KOPT-K1 (cell line): Measurements from ENCODE around the gene PALLD.

ENCODE experiments used
- H3K27ac ChIP-seq: fragments of 200-600 bp; sonication (generic); 2 replicates; pipeline ENCODE4 v1.5.1; 2016; ENCODE audit warnings: antibody characterized with exemption, mild to moderate bottlenecking, low read depth, low read length; ENCODE audit not compliant: poor library complexity, severe bottlenecking
- H3K36me3 ChIP-seq: fragments of 200-600 bp; sonication (generic); 2 replicates; pipeline ENCODE4 v1.5.1; 2017; ENCODE audit warnings: antibody characterized with exemption, mild to moderate bottlenecking, low read length, moderate library complexity; ENCODE audit not compliant: insufficient read depth
- H3K9me3 ChIP-seq: fragments of 200-600 bp; sonication (generic); 2 replicates; pipeline ENCODE4 v1.5.1; 2017; ENCODE audit warnings: antibody characterized with exemption, low read length, mild to moderate bottlenecking; ENCODE audit not compliant: insufficient read depth, poor library complexity, severe bottlenecking

PALLD gene

DNA sequence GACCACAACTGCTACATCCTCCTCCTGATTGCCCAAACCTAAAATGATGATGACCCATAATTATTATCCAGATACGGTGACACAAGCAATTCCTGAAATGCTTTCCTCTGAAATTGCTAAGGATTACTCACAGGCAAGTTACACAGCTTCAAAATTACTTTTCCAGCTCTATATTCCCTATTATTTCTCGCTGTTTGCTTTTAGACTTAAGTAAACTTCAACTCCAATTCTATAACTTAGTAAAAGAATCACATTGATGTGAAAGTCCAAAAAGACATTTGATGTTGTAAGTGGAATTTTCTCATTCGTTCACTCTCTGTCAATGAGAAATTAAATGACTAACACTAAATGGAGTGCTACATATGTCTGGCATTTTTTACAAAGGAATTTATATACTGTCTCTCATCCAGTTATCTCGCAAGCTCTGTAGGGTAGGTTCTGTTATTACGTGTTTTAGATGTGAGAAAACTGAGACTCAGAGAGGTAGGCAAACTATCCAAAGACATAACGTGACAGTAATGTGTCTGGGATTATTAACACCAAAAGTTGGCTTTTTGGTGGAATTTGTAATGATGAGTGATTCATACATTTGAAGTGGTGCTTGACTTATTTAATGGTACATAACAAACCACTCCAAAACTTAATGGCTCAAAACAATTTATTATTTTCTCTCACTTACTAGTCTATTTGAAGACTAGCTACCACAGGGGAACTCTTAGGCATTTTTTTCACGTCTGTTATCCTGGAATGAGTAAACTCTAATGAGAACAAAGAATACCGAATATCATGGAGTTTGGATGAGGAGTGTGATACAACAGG lies 31.5 kb downstream of the PALLD start:
- Histone ChIP-seq H3K27ac (no peak overlapping the region), H3K9me3 (no peaks in the 10 kb centered on the region), H3K36me3 (no peaks in the 10 kb centered on the region)

GRCh38 chr4:168529257-168529656 lies 32.4 kb downstream of the PALLD start:
- no peaks in the 10 kb centered on the region for H3K9me3 ChIP-seq
- no peak overlapping the region for H3K27ac ChIP-seq
- no peaks in the 10 kb centered on the region for H3K36me3 ChIP-seq

- Histone ChIP-seq H3K36me3 (no peaks in the 10 kb centered on the region), H3K27ac (no peak overlapping the region), H3K9me3 (no peaks in the 10 kb centered on the region)
Measured at GRCh38 chr4:168531305-168531704, 34.5 kb downstream of the PALLD start.

DNA sequence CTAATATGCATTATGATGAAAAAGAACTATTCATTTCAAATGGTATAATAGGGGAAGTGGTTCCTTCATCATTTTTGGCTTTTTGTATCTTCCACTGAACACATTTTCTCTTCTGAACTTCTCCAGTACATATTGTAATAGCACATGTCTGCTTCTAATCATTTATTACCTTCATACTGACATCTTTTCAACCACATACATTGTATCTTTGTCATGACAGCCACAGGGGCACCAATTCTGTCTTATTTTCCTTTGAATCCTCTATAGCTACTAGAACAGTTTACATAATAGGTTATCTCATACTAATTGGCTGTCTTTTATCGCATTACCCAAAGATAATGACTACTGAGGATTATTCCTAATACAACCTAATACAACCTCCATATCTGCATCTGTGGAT lies 37.7 kb downstream of the PALLD start:
- no peaks in the 10 kb centered on the region for H3K36me3 ChIP-seq
- no peaks in the 10 kb centered on the region for H3K9me3 ChIP-seq
- no peak overlapping the region for H3K27ac ChIP-seq

DNA sequence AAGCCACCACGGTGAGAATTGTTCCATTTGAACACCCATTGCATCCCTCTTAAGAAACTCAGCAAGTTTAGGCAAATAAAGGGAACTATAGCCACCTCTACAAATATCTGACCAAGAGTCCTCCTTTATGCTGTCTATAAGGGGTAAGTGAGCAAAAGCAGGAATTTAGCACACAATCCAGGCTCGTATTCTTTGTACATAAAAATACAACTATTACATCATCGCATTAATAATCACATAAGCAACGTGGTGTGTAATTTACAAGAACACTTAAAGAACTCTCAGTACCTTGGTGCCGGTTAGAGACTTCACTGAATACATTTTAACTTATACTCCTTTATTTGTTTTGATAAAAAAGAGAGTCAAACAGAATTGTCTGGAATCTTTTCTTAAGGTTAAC lies 38.8 kb downstream of the PALLD start:
- Histone ChIP-seq H3K27ac (no peak overlapping the region), H3K36me3 (no peaks in the 10 kb centered on the region), H3K9me3 (no peaks in the 10 kb centered on the region)

DNA sequence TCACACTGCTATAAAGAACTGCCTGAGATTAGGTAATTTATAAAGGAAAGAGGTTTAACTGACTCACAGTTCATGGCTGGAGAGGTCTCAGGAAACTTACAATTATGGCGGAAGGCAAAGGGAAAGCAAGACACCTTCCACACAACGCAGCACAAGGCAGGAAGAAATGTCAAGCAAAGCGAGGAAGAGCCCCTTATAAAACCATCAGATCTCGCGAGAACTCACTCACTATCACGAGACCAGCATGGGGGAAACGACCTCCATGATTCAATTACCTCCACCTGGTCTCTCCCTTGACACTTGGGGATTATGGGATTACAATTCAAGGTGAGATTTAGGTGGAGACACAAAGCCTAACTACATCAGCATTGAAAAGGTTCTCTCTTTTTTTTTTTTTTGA lies 39.6 kb downstream of the PALLD start:
- Histone ChIP-seq H3K36me3 (no peaks in the 10 kb centered on the region), H3K27ac (no peak overlapping the region), H3K9me3 (no peaks in the 10 kb centered on the region)

DNA sequence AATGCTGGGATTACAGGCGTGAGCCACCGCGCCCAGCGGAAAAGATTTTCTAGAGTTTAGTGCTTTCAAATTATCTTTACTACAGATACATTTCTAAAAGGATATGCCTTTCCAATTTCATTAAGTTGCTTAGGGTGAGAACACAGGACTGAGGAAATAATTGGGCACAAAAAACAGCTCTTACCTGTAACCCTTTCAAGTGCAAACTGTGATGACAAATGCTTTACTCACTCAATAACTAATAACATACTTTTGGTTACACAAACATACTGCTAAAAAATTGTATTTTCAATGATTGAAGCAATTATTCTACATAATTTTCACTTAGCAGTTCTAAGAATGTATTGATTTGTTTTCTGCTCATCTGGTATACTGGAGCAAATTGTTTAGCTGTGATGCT lies 40.2 kb downstream of the PALLD start:
- Histone ChIP-seq H3K9me3 (no peaks in the 10 kb centered on the region), H3K36me3 (no peaks in the 10 kb centered on the region), H3K27ac (no peak overlapping the region)

DNA sequence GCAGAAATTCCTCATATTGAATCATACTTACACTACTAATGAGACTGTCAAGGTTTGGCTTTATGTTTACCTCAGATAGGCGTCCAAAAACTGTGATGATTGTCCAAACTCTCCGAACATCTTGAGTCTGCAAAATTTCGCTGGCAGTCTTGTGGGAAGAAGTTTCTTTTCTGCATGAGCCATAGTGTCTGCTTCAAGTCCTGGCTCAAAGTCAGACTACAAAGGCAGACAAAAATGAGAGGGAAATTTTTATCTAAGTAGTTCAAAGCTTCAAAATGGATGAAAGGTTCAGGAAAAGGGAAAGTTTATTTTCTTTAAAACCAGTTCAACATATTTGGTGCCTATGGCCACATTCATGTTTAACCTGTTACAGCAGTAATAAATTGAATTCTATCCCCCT lies 40.7 kb downstream of the PALLD start:
- Histone ChIP-seq H3K36me3 (no peaks in the 10 kb centered on the region), H3K9me3 (no peaks in the 10 kb centered on the region), H3K27ac (no peak overlapping the region)

DNA sequence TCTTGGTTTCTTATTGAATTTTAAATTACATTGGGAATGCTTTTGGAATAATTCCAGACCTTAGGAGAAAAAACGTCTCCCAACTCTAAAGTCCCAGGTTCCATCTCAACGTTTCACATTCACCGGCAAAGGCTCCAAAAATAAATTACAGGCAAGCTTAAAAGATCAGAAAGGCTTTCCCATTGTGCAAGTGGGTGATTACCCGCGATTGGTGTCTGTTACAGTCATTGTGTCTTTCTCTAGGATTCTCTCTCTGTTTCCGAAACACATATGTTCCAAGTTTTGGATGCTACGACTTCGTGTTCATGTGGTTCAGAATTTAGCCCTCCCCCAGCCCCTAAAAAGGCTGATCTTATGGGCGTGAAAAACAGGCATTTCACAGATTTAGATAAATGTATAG lies 41.8 kb downstream of the PALLD start:
- Histone ChIP-seq H3K27ac (no peak overlapping the region), H3K9me3 (no peaks in the 10 kb centered on the region), H3K36me3 (no peaks in the 10 kb centered on the region)

DNA sequence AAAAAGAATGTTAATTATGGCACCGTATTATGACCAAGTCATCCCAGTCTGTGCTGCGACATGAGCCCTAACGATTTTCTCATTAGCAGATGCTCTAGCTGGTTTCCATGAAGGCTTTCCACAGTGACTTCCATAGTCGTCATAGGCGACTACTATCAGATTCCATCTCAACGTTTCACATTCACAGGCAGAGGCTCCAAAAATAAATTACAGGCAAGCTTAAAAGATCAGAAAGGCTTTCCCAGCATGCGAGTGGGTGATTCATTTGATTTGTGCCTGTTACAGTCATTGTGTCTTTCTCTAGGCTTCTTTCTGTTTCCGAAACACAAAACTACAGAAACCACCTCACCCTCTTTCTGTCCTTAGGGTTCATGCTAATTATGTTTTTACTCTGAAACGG lies 43.2 kb downstream of the PALLD start:
- Histone ChIP-seq H3K9me3 (no peaks in the 10 kb centered on the region), H3K27ac (no peak overlapping the region), H3K36me3 (no peaks in the 10 kb centered on the region)

DNA sequence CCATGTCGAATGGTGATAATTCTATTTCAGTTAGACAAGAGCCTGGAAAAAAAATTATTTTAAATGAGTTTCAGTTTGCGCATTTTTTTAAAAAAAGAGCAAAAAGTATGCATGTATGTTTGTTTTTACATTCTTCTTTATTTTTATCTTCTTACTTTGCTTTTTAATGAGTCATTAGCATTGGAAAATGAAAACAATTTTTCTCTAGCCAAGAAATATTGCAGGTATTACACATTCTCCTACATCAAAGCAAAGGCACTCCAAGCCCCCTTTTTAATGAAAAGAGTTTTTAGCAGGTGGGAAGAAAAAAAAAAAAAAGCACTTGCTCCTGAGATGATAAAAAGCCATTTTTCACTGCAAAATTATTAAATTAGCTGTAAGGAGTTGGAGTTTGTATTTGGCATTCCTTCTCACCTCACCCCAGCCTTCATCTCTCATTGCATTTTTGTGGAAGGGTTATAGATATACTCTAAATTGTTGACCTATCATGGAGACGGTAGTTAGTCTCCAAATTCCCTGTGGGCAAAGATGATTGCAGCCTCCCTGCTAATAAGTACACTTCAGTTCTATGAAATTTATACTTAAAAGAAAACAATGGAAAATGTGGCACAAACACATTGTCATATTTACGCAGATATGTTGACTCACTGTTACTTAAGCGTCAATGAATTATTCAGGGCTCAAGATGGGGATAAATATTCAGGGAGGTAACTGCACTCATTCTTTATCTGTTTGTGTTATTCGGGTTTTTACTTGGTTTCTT lies 43.8 kb downstream of the PALLD start:
- Histone ChIP-seq H3K9me3 (no peaks in the 10 kb centered on the region), H3K27ac (no peak overlapping the region), H3K36me3 (no peaks in the 10 kb centered on the region)

DNA sequence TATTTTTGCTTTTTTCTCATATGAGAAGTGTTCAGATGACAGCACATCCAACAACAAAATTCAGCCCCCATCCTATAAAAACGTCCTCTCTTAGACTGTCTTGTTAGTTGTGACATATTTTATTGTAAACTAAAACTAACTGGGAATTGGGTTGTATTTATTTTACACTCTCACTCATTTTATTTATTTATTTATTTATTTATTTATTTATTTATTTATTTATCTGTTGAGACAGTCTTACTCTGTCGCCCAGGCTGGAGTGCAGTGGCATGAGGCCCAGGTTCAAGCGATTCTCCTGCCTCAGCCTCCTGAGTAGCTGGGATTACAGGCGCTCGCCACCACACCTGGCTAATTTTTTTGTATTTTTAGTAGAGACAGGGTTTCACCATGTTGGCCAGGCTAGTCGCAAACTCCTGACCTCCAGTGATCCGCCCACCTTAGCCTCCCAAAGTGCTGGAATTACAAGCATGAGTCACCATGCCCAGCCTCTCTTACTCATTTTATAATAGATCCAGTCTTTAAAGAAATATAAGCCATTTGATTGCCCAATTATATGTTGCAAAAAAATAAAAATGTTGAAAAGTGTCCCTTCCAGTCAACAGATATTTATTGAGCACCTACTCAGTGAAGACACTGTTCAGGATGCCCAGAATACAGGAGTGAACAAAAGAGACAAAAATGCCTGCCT lies 44.6 kb downstream of the PALLD start:
- Histone ChIP-seq H3K36me3 (no peaks in the 10 kb centered on the region), H3K9me3 (no peaks in the 10 kb centered on the region), H3K27ac (no peak overlapping the region)

GRCh38 chr4:168549143-168549542 lies 52.3 kb downstream of the PALLD start:
- no peaks in the 10 kb centered on the region for H3K9me3 ChIP-seq
- no peaks in the 10 kb centered on the region for H3K36me3 ChIP-seq
- H3K27ac ChIP-seq, result no peak overlapping the region

DNA sequence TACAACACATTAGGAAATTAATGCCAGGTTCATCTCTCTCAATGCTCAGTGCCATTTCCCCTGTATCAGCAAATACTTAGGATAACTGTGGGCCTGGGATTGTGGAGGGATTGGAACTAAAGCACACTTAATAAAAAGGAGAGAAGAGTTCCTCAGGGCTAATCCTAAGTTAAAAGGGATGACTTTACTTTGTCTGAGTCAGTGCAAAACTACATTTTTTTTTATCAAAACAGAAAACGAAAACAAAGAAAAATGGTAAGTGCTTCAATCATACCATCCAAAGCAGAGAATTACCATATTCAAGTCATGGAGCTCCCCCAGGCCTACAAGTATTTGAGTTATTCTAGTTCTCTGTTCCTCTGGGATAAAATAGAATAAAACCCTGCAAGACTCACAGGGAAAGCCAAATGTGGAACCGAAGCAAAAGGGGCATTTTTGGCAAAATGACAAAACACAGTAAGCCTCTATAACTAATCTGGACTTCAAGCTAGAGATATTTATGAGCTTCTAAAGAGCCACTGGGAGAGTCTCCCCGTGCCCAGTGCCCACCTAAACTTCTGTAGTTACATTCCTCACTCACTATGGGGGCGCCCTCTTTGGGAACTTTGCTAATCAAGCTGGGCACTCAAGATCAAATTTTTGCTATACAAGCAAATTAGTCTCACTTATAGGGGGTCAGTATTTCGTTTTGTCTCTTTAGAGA lies 53.4 kb downstream of the PALLD start:
- Histone ChIP-seq H3K36me3 (no peaks in the 10 kb centered on the region), H3K9me3 (no peaks in the 10 kb centered on the region), H3K27ac (no peak overlapping the region)

- H3K9me3 ChIP-seq, result no peaks in the 10 kb centered on the region
- H3K27ac ChIP-seq, result no peak overlapping the region
- no peaks in the 10 kb centered on the region for H3K36me3 ChIP-seq
Measured at GRCh38 chr4:168551211-168551610, 54.4 kb downstream of the PALLD start.
